HG03354 (cell line): Measurements from ENCODE around the gene CRTAC1.
A peak's percentile ranks its signal among the peaks of the same experiment; 100 is the strongest.

ENCODE experiments used
- ATAC-seq: cut with Tn5 transposase; IDR thresholded peaks from one replicate; pipeline ENCODE4 v1.9.1; 2021; ENCODE audit warnings: mild to moderate bottlenecking; ENCODE audit not compliant: unreplicated experiment, poor library complexity, severe bottlenecking

CRTAC1 gene

GRCh38 chr10:97882142-97883091 lies 148.0 kb downstream of the CRTAC1 start:
- ATAC-seq = no peak

GRCh38 chr10:97880109-97880508 lies 150.3 kb downstream of the CRTAC1 start:
- no peak for ATAC-seq

- ATAC-seq = no peak
These were observed 151.2 kb downstream of the CRTAC1 start for GRCh38 chr10:97879241-97879640.

- ATAC-seq = no peak
These were observed 154.0 kb downstream of the CRTAC1 start for GRCh38 chr10:97876402-97876801.

- ATAC-seq = no peak
These were observed 155.0 kb downstream of the CRTAC1 start for GRCh38 chr10:97875391-97875790.

GRCh38 chr10:97874332-97874731 lies 156.1 kb downstream of the CRTAC1 start:
- ATAC-seq = no peak

GRCh38 chr10:97873569-97873968 lies 156.9 kb downstream of the CRTAC1 start:
- ATAC-seq = no peak

GRCh38 chr10:97870990-97871389 lies 159.4 kb downstream of the CRTAC1 start:
- no peak for ATAC-seq

GRCh38 chr10:97869091-97870042 lies 161.1 kb downstream of the CRTAC1 start:
- peak; percentile 96 for ATAC-seq

- no peak for ATAC-seq
These were observed 162.2 kb downstream of the CRTAC1 start for GRCh38 chr10:97868134-97868685.

- ATAC-seq = no peak
These were observed 163.1 kb downstream of the CRTAC1 start for GRCh38 chr10:97867220-97867800.

- ATAC-seq = no peak
These were observed 163.7 kb downstream of the CRTAC1 start for GRCh38 chr10:97866524-97867219.

GRCh38 chr10:97865488-97865887 lies 164.9 kb downstream of the CRTAC1 start:
- no peak for ATAC-seq

GRCh38 chr10:97863808-97864207 lies 166.6 kb downstream of the CRTAC1 start:
- no peak for ATAC-seq

- no peak for ATAC-seq
These were observed 168.5 kb downstream of the CRTAC1 start for GRCh38 chr10:97861924-97862323.

GRCh38 chr10:97861097-97861750 lies 169.2 kb downstream of the CRTAC1 start:
- ATAC-seq = no peak

GRCh38 chr10:97858001-97858439 lies 172.4 kb downstream of the CRTAC1 start:
- no peak for ATAC-seq

GRCh38 chr10:97854743-97855142 lies 175.7 kb downstream of the CRTAC1 start:
- ATAC-seq = no peak
